HG03066 (cell line): Measurements from ENCODE around the gene SERTAD2.

Experiments used
- ATAC-seq: cut with Tn5 transposase; IDR thresholded peaks from one replicate; pipeline ENCODE4 v1.9.1; 2021; ENCODE audit warnings: low read depth; ENCODE audit not compliant: unreplicated experiment

Gene SERTAD2

GRCh38 chr2:64632835-64633819, 20.6 kb downstream of the SERTAD2 start:
- ATAC-seq = no peak

GRCh38 chr2:64631771-64632170, 21.9 kb downstream of the SERTAD2 start:
- ATAC-seq = no peak

- no peak for ATAC-seq
Measured at GRCh38 chr2:64630752-64631151, 23.0 kb downstream of the SERTAD2 start.

GRCh38 chr2:64629875-64630274, 23.8 kb downstream of the SERTAD2 start:
- ATAC-seq = no peak

GRCh38 chr2:64629329-64629781, 24.4 kb downstream of the SERTAD2 start:
- ATAC-seq = no peak

GRCh38 chr2:64627860-64628841, 25.6 kb downstream of the SERTAD2 start:
- ATAC-seq = no peak

GRCh38 chr2:64626963-64627760, 26.6 kb downstream of the SERTAD2 start:
- ATAC-seq = no peak

GRCh38 chr2:64626146-64626809, 27.4 kb downstream of the SERTAD2 start:
- no peak for ATAC-seq

- no peak for ATAC-seq
Measured at GRCh38 chr2:64625299-64626145, 28.2 kb downstream of the SERTAD2 start.

- ATAC-seq = no peak
Measured at GRCh38 chr2:64624862-64625261, 28.9 kb downstream of the SERTAD2 start.

GRCh38 chr2:64624108-64624610, 29.6 kb downstream of the SERTAD2 start:
- no peak for ATAC-seq

- ATAC-seq = no peak
Measured at GRCh38 chr2:64623242-64623850, 30.4 kb downstream of the SERTAD2 start.

- ATAC-seq = no peak
Measured at GRCh38 chr2:64622443-64623241, 31.1 kb downstream of the SERTAD2 start.

GRCh38 chr2:64620661-64621060, 33.1 kb downstream of the SERTAD2 start:
- ATAC-seq = no peak

GRCh38 chr2:64617631-64618151, 36.0 kb downstream of the SERTAD2 start:
- ATAC-seq = no peak

- no peak for ATAC-seq
Measured at GRCh38 chr2:64615844-64616536, 37.7 kb downstream of the SERTAD2 start.
